HepG2 (cell line): ENCODE measurements around the gene ANKRD22. TPM values are rescaled to one million over a fixed set of nuclear protein-coding genes. Genes with fewer than 3 reads are reported as not detected.

ENCODE experiments used
- MAZ ChIP-seq, 2 experiments: sonication (generic) in 1 of 2; formaldehyde crosslinking in 1 of 2; IDR thresholded peaks; 2 replicates each; pipeline versions ENCODE4 v1.5.0 to v1.6.1; 2012 to 2020; ENCODE audit warnings: low read depth in 2 of 2, mild to moderate bottlenecking in 2 of 2, borderline replicate concordance in 1 of 2, improper control_type of control experiment in 1 of 2, low read length in 1 of 2, missing genetic modification reagents in 1 of 2, moderate library complexity in 1 of 2
- MIXL1 ChIP-seq: IDR thresholded peaks from 2 replicates; pipeline ENCODE4 v1.6.1; 2016
- NR0B2 ChIP-seq: sonication (generic); formaldehyde crosslinking; IDR thresholded peaks from 2 replicates; pipeline ENCODE4 v1.4.0; 2020; ENCODE audit warnings: mild to moderate bottlenecking, missing genetic modification reagents
- PHF8 ChIP-seq: sonication (generic); formaldehyde crosslinking; IDR thresholded peaks from 2 replicates; pipeline ENCODE4 v1.5.0; 2020; ENCODE audit warnings: missing genetic modification reagents
- SNAPC4 ChIP-seq: sonication (generic); formaldehyde crosslinking; IDR thresholded peaks from 2 replicates; pipeline ENCODE4 v1.4.0; 2020; ENCODE audit warnings: mild to moderate bottlenecking, missing genetic modification reagents
- ZBTB34 ChIP-seq: sonication (generic); formaldehyde crosslinking; IDR thresholded peaks from 2 replicates; pipeline ENCODE4 v1.8.0; 2022; ENCODE audit warnings: mild to moderate bottlenecking, missing genetic modification reagents
- ZNF280B ChIP-seq: sonication (generic); formaldehyde crosslinking; IDR thresholded peaks from 2 replicates; pipeline ENCODE4 v1.5.0; 2020; ENCODE audit warnings: missing genetic modification reagents, mild to moderate bottlenecking, borderline replicate concordance
- ZNF503 ChIP-seq: sonication (generic); formaldehyde crosslinking; IDR thresholded peaks from 2 replicates; pipeline ENCODE4 v1.4.0; 2020; ENCODE audit warnings: missing genetic modification reagents
- polyA plus RNA-seq, 8 experiments: library from polyadenylated mRNA; depleted of rRNA in 3 of 8; stranded (reverse) in 7 of 8; unstranded in 1 of 8; fragments of >200 nt; fragmentation: Illumina TruSeq in 4 of 8; extraction: Trizol in 4 of 8; gene quantifications; 2 replicates each; pipeline versions ENCODE4 v1.2.1 to v1.2.3, GENCODE V29; 2011 to 2016; ENCODE audit warnings: low read depth in 4 of 8, missing spikeins in 1 of 8, mixed read lengths in 1 of 8; ENCODE audit not compliant: insufficient read depth in 1 of 8
- total RNA-seq, 5 experiments: library from RNA; depleted of rRNA; stranded (reverse); fragments of >200 nt; fragmentation: Illumina TruSeq; extraction: Trizol; gene quantifications; 2 replicates each; pipeline ENCODE4 v1.2.3, GENCODE V29; 2016; ENCODE audit warnings: low read depth in 1 of 5

The ANKRD22 gene
- total and polyA plus RNA-seq, 2 of the 13 experiments (the other 11 are each of a cell fraction or from before 2014, with no cell fraction given) = not detected

GRCh38 chr10:88835096-88835909 is 16.3 kb downstream of the ANKRD22 start (continued):
- no peak for TF ChIP-seq SNAPC4
- no peak for TF ChIP-seq ZNF503 (CRISPR knock-in tag)
- no peak for TF ChIP-seq ZNF280B (CRISPR knock-in tag)
- TF ChIP-seq ZBTB34 (CRISPR knock-in tag) = no peak
- TF ChIP-seq PHF8 (CRISPR knock-in tag) = no peak
- 0 out of 2 replicates have a peak, but pooled peaks have one; percentile 32 for TF ChIP-seq MIXL1 (CRISPR knock-in tag)
- no peak for TF ChIP-seq NR0B2
- no peak for TF ChIP-seq MAZ (IDR thresholded peaks at IDR 0.05; ENCODE audit: borderline replicate concordance, low read depth, low read length)
- no peak for TF ChIP-seq MAZ (CRISPR knock-in tag; IDR thresholded peaks at IDR 0.05; ENCODE audit: low read depth)
